IMR-90 (cell line): ENCODE data around the gene AUTS2. TPM values are rescaled to one million over a fixed set of nuclear protein-coding genes. Genes with fewer than 3 reads are reported as not detected.

ENCODE experiments used
- ATAC-seq: fragments of 200-7000 bp; cut with Tn5 transposase; 2 replicates; pipeline ENCODE4 v1.9.1; 2020; ENCODE audit warnings: low read depth, mild to moderate bottlenecking, moderate library complexity
- BruUV-seq: library from RNA; stranded (reverse); fragments of 400-500 nt; replicated peaks from 2 replicates; lab custom pipeline; 2021; lab: Mats Ljungman, UMichigan
- CTCF ChIA-PET: fragments of 300-600 bp; formaldehyde crosslinking; extraction: SDS; loops from one replicate; lab custom pipeline; 2021; ENCODE audit warnings: antibody characterized with exemption; lab: Yijun Ruan, JAX
- POLR2A ChIA-PET: fragments of 300-600 bp; sonication (Branson Sonifier 250); formaldehyde crosslinking; loops from one replicate; lab custom pipeline; 2022; ENCODE audit warnings: antibody characterized with exemption; ENCODE audit not compliant: unreplicated experiment; lab: Charles Lee
- DNase-seq: peaks from one replicate; pipeline ENCODE4 v3.0.0; 2013
- H2AFZ ChIP-seq: replicated peaks from 2 replicates; pipeline ENCODE3; 2013; ENCODE audit warnings: low read length, mild to moderate bottlenecking; ENCODE audit not compliant: poor library complexity
- H2AK5ac ChIP-seq: 2 replicates; pipeline ENCODE4 v1.6.1; 2013; ENCODE audit warnings: low read depth, low read length, inconsistent platforms
- H2AK9ac ChIP-seq: replicated peaks from 2 replicates; pipeline ENCODE3; 2013; ENCODE audit warnings: mild to moderate bottlenecking, low read depth, low read length, moderate library complexity; ENCODE audit not compliant: poor library complexity
- H2BK120ac ChIP-seq: 2 replicates; pipeline ENCODE4 v1.6.1; 2013; ENCODE audit warnings: low read depth, low read length, inconsistent platforms
- H2BK15ac ChIP-seq: 3 replicates; pipeline ENCODE4 v1.6.1; 2013; ENCODE audit warnings: low read depth, low read length, inconsistent platforms
- H2BK20ac ChIP-seq: 2 replicates; pipeline ENCODE4 v1.6.1; 2013; ENCODE audit warnings: low read depth, mild to moderate bottlenecking, inconsistent platforms, low read length, moderate library complexity
- H2BK5ac ChIP-seq: 2 replicates; pipeline ENCODE4 v1.6.1; 2013; ENCODE audit warnings: mild to moderate bottlenecking, low read depth, low read length, inconsistent platforms; ENCODE audit not compliant: poor library complexity, severe bottlenecking
- H3K14ac ChIP-seq: replicated peaks from 2 replicates; pipeline ENCODE4 v1.6.1; 2013; ENCODE audit warnings: low read depth, low read length, inconsistent platforms
- H3K18ac ChIP-seq: 2 replicates; pipeline ENCODE4 v1.6.1; 2013; ENCODE audit warnings: low read depth, low read length, control low read depth
- H3K23ac ChIP-seq: 2 replicates; pipeline ENCODE4 v1.6.1; 2013; ENCODE audit warnings: low read depth, low read length, inconsistent platforms
- H3K27ac ChIP-seq: 2 replicates; pipeline ENCODE4 v1.5.1; 2013; ENCODE audit warnings: mild to moderate bottlenecking, control low read depth, low read length; ENCODE audit not compliant: insufficient read depth
- H3K27me3 ChIP-seq: 2 replicates; pipeline ENCODE4 v1.6.1; 2013; ENCODE audit warnings: low read length; ENCODE audit not compliant: control insufficient read depth, insufficient read depth
- H3K36me3 ChIP-seq: 2 replicates; pipeline ENCODE4 v1.6.1; 2013; ENCODE audit warnings: low read length, mixed read lengths; ENCODE audit not compliant: control insufficient read depth, insufficient read depth
- H3K4ac ChIP-seq: 2 replicates; pipeline ENCODE4 v1.6.1; 2013; ENCODE audit warnings: low read depth, low read length, inconsistent platforms
- H3K4me1 ChIP-seq: 2 replicates; pipeline ENCODE4 v1.6.1; 2013; ENCODE audit warnings: low read length, mixed read lengths; ENCODE audit not compliant: control insufficient read depth, insufficient read depth
- H3K4me2 ChIP-seq: 2 replicates; pipeline ENCODE4 v1.6.1; 2013; ENCODE audit warnings: low read depth, mild to moderate bottlenecking, control low read depth, low read length, moderate library complexity
- H3K4me3 ChIP-seq: 2 replicates; pipeline ENCODE4 v1.5.1; 2013; ENCODE audit warnings: low read depth, mild to moderate bottlenecking, control low read depth, low read length, moderate library complexity; ENCODE audit not compliant: insufficient read depth
- H3K56ac ChIP-seq: 2 replicates; pipeline ENCODE4 v1.6.1; 2013; ENCODE audit warnings: low read length, inconsistent platforms; ENCODE audit not compliant: insufficient read depth; ENCODE audit errors: extremely low read depth
- H3K79me1 ChIP-seq, 2 experiments: 2 replicates each; pipeline ENCODE4 v1.6.1; 2013; ENCODE audit warnings: low read length in 2 of 2, inconsistent platforms in 1 of 2, low read depth in 1 of 2
- H3K9ac ChIP-seq: 2 replicates; pipeline ENCODE4 v1.6.1; 2013; ENCODE audit warnings: low read depth, low read length, control low read depth
- H3K9me1 ChIP-seq: 2 replicates; pipeline ENCODE4 v1.6.1; 2013; ENCODE audit warnings: low read length, inconsistent platforms; ENCODE audit not compliant: insufficient read depth
- H3K9me3 ChIP-seq: 2 replicates; pipeline ENCODE4 v1.6.1; 2013; ENCODE audit warnings: low read length; ENCODE audit not compliant: control insufficient read depth, insufficient read depth
- H4K20me1 ChIP-seq: 2 replicates; pipeline ENCODE4 v1.6.1; 2013; ENCODE audit warnings: low read length, inconsistent platforms; ENCODE audit not compliant: insufficient read depth
- H4K5ac ChIP-seq: 2 replicates; pipeline ENCODE4 v1.6.1; 2013; ENCODE audit warnings: mild to moderate bottlenecking, low read depth, low read length, control low read depth
- H4K8ac ChIP-seq, 2 experiments: 2 replicates each; pipeline ENCODE4 v1.6.1; 2013; ENCODE audit warnings: low read depth in 2 of 2, low read length in 2 of 2, control low read depth in 1 of 2, inconsistent platforms in 1 of 2
- H4K91ac ChIP-seq: 2 replicates; pipeline ENCODE4 v1.6.1; 2013; ENCODE audit warnings: low read depth, low read length, inconsistent platforms; ENCODE audit not compliant: insufficient read depth
- BHLHE40 ChIP-seq: fragments of 150-350 bp; IDR thresholded peaks from 2 replicates; pipeline ENCODE4 v1.6.1; 2016; ENCODE audit warnings: mild to moderate bottlenecking, low read depth, low read length
- CEBPB ChIP-seq: IDR thresholded peaks from 2 replicates; pipeline ENCODE4 v1.6.1; 2012; ENCODE audit warnings: low read depth, low read length, improper control_type of control experiment
- CHD1 ChIP-seq: IDR thresholded peaks from 2 replicates; pipeline ENCODE4 v1.6.1; 2012; ENCODE audit warnings: low read depth, low read length, improper control_type of control experiment
- ELK1 ChIP-seq: fragments of 150-350 bp; IDR thresholded peaks from 2 replicates; pipeline ENCODE4 v1.6.1; 2016; ENCODE audit warnings: low read depth, mild to moderate bottlenecking, low read length, moderate library complexity, borderline replicate concordance
- FOS ChIP-seq: fragments of 150-350 bp; IDR thresholded peaks from 2 replicates; pipeline ENCODE4 v1.6.1; 2016; ENCODE audit warnings: low read depth, low read length
- MAFK ChIP-seq: IDR thresholded peaks from 2 replicates; pipeline ENCODE4 v1.6.1; 2012; ENCODE audit warnings: low read depth, low read length, improper control_type of control experiment
- MAZ ChIP-seq: IDR thresholded peaks from 2 replicates; pipeline ENCODE4 v1.6.1; 2012; ENCODE audit warnings: low read depth, mild to moderate bottlenecking, low read length, improper control_type of control experiment, moderate library complexity, borderline replicate concordance
- MXI1 ChIP-seq: IDR thresholded peaks from 2 replicates; pipeline ENCODE4 v1.6.1; 2012; ENCODE audit warnings: low read depth, mild to moderate bottlenecking, low read length, moderate library complexity, borderline replicate concordance
- NFE2L2 ChIP-seq: fragments of 150-350 bp; IDR thresholded peaks from 2 replicates; pipeline ENCODE4 v1.6.1; 2016; ENCODE audit warnings: low read depth, mild to moderate bottlenecking, low read length
- POLR2A ChIP-seq: IDR thresholded peaks from 2 replicates; pipeline ENCODE4 v1.6.1; 2012; ENCODE audit warnings: mild to moderate bottlenecking, low read depth, low read length
- RAD21 ChIP-seq: IDR thresholded peaks from 2 replicates; pipeline ENCODE4 v1.6.1; 2012; ENCODE audit warnings: low read length, improper control_type of control experiment
- RCOR1 ChIP-seq: IDR thresholded peaks from 2 replicates; pipeline ENCODE4 v1.6.1; 2012; ENCODE audit warnings: mild to moderate bottlenecking, low read length, improper control_type of control experiment; ENCODE audit not compliant: insufficient replicate concordance
- RFX5 ChIP-seq: IDR thresholded peaks from 2 replicates; pipeline ENCODE4 v1.8.0; 2012; ENCODE audit warnings: low read depth, mild to moderate bottlenecking, low read length, moderate library complexity
- SMC3 ChIP-seq: fragments of 150-350 bp; IDR thresholded peaks from 2 replicates; pipeline ENCODE4 v1.6.1; 2016; ENCODE audit warnings: low read depth, mild to moderate bottlenecking, antibody characterized with exemption, low read length, moderate library complexity
- WGBS, 2 experiments: methylation state at CpG; one replicate each; pipeline versions ENCODE4 v1.1.5 to v1.1.7; 2013; ENCODE audit warnings: missing lambda C conversion rate in 2 of 2; ENCODE audit not compliant: insufficient read length in 1 of 2; ENCODE audit errors: extremely low coverage in 2 of 2; 5-methylcytosine and 5-hydroxymethylcytosine counted together
- dilution Hi-C: fragments of 300-500 bp; cut with HindIII; formaldehyde crosslinking; loops from one replicate; pipeline ENCODE4 v1.14.3; 2018; ENCODE audit warnings: low sequenced_read_pairs; ENCODE audit not compliant: unreplicated experiment
- in situ Hi-C: fragments of 300-500 bp; cut with MboI; formaldehyde crosslinking; loops from 3 replicates; pipeline ENCODE4 v1.14.3; 2019; ENCODE audit warnings: low sequenced_read_pairs, inconsistent platforms, mixed read lengths
- intact Hi-C: fragments of 100-400 bp; cut with micrococcal nuclease; formaldehyde crosslinking; loops from 2 replicates; pipeline ENCODE4 v1.10.0; 2022
- polyA plus RNA-seq, 3 experiments: library from polyadenylated mRNA; depleted of rRNA; stranded (reverse); fragments of >200 nt; gene quantifications; 2 replicates each; pipeline ENCODE4 v1.2.3, GENCODE V29; 2012; ENCODE audit warnings: low replicate concordance in 1 of 3
- total RNA-seq: library from RNA; depleted of rRNA; stranded (reverse); fragments of >200 nt; gene quantifications from 2 replicates; pipeline ENCODE4 v1.2.3, GENCODE V29; 2012
- TF ChIP-seq, protein P1 (sequence below): fragments of 150-350 bp; IDR thresholded peaks from 2 replicates; pipeline ENCODE4 v1.6.1; 2017; ENCODE audit warnings: mild to moderate bottlenecking, antibody characterized with exemption, low read length, low read depth
- TF ChIP-seq, protein P2 (sequence below): conservative IDR thresholded peaks from 2 replicates; pipeline ENCODE4 v1.5.1; 2012; ENCODE audit warnings: mild to moderate bottlenecking, low read depth, low read length, improper control_type of control experiment

AUTS2 gene
- total and polyA plus RNA-seq, 2 of the 4 experiments (the other 2 are of a cell fraction) = 0.90 to 3.0 TPM

DNA sequence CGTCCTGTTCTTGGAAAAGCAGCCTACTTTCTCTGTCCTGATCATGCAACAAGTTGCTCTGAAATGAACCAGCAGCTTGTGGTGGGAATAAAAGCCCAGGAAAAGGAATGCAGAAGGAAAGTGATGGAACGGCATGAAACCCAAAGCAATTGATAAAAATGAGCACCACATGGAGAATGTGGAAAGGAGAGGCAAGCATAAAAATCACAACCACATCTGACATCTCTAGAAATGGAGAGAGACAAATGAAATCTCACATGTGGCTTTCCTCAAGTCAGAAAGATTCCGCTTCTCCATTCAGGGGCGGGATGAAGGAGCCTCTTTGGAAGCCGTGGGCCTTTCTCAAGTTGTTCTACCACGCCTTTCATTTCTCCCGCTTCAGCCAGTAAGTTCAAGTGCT is 902.0 kb downstream of the AUTS2 start:
- no peak for ATAC-seq
- Histone ChIP-seq H3K18ac (no peak overlapping the region), H3K23ac (no peak overlapping the region), H4K91ac (no peak overlapping the region), H3K9me1 (no peaks in the 10 kb centered on the region), H3K79me1 (no peaks in the 10 kb centered on the region), H3K27ac (no peak overlapping the region), H3K56ac (no peak overlapping the region), H3K27me3 (no peaks in the 10 kb centered on the region), H4K20me1 (no peaks in the 10 kb centered on the region), H2BK15ac (no peak overlapping the region), H2AK9ac (no peak overlapping the region), H4K5ac (no peak overlapping the region), H2BK120ac (no peak overlapping the region), H2BK20ac (no peak overlapping the region), H3K4me3 (no peak overlapping the region), H3K36me3 (no peaks in the 10 kb centered on the region), H3K4me1 (no peaks in the 10 kb centered on the region), H3K14ac (no peak overlapping the region), H2BK5ac (no peak overlapping the region), H3K4ac (no peak overlapping the region), H4K8ac (no peak overlapping the region), H3K9me3 (no peaks in the 10 kb centered on the region; the same call in 1 of the 2 replicates), H2AFZ (no peak overlapping the region), H2AK5ac (no peak overlapping the region), H3K9ac (no peak overlapping the region), H3K4me2 (no peak overlapping the region)
- in situ Hi-C loops = no loop called here
- POLR2A ChIA-PET = no interaction called here
- CTCF ChIA-PET = no interaction called here
- 83% methylated on average over 2 of the region's 7 CpGs; no CpG with 5 or more reads in 1 of the 2 experiments for WGBS, 2 experiments
- dilution Hi-C loops = no loop called here
- intact Hi-C loops = no loop called here
- no peak for TF ChIP-seq MXI1
- TF ChIP-seq BHLHE40 = no peak
- TF ChIP-seq ELK1 = no peak
- no peak for TF ChIP-seq RFX5
- no peak for TF ChIP-seq CEBPB
- TF ChIP-seq, protein P1, sequence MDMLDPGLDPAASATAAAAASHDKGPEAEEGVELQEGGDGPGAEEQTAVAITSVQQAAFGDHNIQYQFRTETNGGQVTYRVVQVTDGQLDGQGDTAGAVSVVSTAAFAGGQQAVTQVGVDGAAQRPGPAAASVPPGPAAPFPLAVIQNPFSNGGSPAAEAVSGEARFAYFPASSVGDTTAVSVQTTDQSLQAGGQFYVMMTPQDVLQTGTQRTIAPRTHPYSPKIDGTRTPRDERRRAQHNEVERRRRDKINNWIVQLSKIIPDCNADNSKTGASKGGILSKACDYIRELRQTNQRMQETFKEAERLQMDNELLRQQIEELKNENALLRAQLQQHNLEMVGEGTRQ = no peak
- TF ChIP-seq MAFK = no peak
- no peak for TF ChIP-seq POLR2A
- no peak for TF ChIP-seq NFE2L2
- TF ChIP-seq, protein P2, sequence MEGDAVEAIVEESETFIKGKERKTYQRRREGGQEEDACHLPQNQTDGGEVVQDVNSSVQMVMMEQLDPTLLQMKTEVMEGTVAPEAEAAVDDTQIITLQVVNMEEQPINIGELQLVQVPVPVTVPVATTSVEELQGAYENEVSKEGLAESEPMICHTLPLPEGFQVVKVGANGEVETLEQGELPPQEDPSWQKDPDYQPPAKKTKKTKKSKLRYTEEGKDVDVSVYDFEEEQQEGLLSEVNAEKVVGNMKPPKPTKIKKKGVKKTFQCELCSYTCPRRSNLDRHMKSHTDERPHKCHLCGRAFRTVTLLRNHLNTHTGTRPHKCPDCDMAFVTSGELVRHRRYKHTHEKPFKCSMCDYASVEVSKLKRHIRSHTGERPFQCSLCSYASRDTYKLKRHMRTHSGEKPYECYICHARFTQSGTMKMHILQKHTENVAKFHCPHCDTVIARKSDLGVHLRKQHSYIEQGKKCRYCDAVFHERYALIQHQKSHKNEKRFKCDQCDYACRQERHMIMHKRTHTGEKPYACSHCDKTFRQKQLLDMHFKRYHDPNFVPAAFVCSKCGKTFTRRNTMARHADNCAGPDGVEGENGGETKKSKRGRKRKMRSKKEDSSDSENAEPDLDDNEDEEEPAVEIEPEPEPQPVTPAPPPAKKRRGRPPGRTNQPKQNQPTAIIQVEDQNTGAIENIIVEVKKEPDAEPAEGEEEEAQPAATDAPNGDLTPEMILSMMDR = no peak
- no peak for TF ChIP-seq CHD1
- no peak for TF ChIP-seq RAD21
- TF ChIP-seq MAZ = no peak
- no peak for TF ChIP-seq SMC3
- TF ChIP-seq RCOR1 = no peak
- TF ChIP-seq FOS = no peak
- no peak for DNase-seq
- no TSS peak for BruUV-seq
